ENCODE measurements around the gene GRPEL1. TPM values are rescaled to one million over a fixed set of nuclear protein-coding genes. Genes with fewer than 3 reads are reported as not detected.

GRPEL1 gene
- total RNA-seq, 4 donors from 2014 or later: 17.0 to 34.2 (median 27.5) TPM

DNA sequence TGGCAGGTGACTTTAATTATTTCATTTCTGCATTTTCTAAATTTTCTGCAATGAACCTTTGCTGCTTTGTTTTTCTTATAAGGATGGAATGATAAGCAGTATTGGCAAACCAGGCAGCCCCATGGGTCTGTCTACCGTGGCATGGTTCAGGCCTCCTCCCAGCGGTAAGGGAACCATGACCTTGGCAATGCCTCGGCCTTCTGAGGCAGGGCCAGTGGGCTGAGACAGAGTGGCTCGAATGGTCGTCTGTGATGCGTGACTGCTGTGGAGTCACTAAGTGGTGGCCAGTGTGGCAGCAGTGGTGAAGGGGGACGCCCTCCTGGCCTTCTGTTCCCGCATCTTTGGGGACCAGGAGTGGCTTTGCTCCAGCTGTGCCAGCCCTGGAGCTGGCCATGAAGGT lies 43.6 kb upstream of the GRPEL1 start:
- H3K4me1 ChIP-seq: no peaks in the 10 kb centered on the region
- DNase-seq (ENCODE audit: extremely low spot score): no peak
- TF ChIP-seq POLR2A (IDR thresholded peaks at IDR 0.05; ENCODE audit: low read depth) (no peak), POLR2AphosphoS5 (IDR thresholded peaks at IDR 0.05) (no peak), EP300 (IDR thresholded peaks at IDR 0.05) (no peak)
- TF ChIP-seq, protein P1, sequence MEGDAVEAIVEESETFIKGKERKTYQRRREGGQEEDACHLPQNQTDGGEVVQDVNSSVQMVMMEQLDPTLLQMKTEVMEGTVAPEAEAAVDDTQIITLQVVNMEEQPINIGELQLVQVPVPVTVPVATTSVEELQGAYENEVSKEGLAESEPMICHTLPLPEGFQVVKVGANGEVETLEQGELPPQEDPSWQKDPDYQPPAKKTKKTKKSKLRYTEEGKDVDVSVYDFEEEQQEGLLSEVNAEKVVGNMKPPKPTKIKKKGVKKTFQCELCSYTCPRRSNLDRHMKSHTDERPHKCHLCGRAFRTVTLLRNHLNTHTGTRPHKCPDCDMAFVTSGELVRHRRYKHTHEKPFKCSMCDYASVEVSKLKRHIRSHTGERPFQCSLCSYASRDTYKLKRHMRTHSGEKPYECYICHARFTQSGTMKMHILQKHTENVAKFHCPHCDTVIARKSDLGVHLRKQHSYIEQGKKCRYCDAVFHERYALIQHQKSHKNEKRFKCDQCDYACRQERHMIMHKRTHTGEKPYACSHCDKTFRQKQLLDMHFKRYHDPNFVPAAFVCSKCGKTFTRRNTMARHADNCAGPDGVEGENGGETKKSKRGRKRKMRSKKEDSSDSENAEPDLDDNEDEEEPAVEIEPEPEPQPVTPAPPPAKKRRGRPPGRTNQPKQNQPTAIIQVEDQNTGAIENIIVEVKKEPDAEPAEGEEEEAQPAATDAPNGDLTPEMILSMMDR (IDR thresholded peaks at IDR 0.05): no peak
- H3K4me3 ChIP-seq: no peak overlapping the region
- WGBS: 98% methylated on average over 8 of the region's 8 CpGs
- no peaks in the 10 kb centered on the region for H3K36me3 ChIP-seq
- no peak overlapping the region for H3K27ac ChIP-seq (replicated peaks in 1 of 4)
- H3K27me3 ChIP-seq: no peaks in the 10 kb centered on the region
- intact Hi-C loops (cut with DNase I): no loop called here
- no peaks in the 10 kb centered on the region for H3K9me3 ChIP-seq

DNA sequence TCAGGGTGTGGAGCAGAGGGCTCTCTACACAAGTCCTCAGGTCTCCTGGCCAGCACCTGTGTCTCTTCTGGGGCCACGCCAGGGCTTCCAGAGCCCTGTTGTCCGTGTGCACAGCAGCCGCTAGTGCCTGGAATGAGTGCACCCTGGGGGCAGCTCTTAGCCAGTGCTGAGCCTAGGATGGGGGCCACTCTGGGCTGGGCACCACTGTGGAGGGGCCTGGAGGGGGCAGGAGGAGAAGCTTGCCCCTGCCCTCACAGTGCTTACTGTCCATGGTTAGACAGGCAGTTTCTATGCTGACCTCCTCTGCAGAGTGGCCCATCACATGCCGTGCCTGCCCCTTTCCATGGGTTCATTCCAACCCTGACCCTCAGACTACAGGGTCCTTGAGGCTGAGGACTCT lies 42.7 kb upstream of the GRPEL1 start:
- Histone ChIP-seq H3K4me3 (no peak overlapping the region), H3K27ac (replicated peaks in 1 of 4) (no peak overlapping the region), H3K27me3 (no peaks in the 10 kb centered on the region), H3K9me3 (no peaks in the 10 kb centered on the region), H3K36me3 (no peaks in the 10 kb centered on the region), H3K4me1 (no peaks in the 10 kb centered on the region)
- DNase-seq (ENCODE audit: extremely low spot score): no peak
- 50% methylated on average over 2 of the region's 4 CpGs for WGBS
- TF ChIP-seq EP300 (IDR thresholded peaks at IDR 0.05): no peak
- TF ChIP-seq, protein P1 (IDR thresholded peaks at IDR 0.05): no peak
- TF ChIP-seq POLR2A (IDR thresholded peaks at IDR 0.05; ENCODE audit: low read depth): no peak
- TF ChIP-seq POLR2AphosphoS5 (IDR thresholded peaks at IDR 0.05): no peak
- intact Hi-C loops (cut with DNase I): no loop called here

DNA sequence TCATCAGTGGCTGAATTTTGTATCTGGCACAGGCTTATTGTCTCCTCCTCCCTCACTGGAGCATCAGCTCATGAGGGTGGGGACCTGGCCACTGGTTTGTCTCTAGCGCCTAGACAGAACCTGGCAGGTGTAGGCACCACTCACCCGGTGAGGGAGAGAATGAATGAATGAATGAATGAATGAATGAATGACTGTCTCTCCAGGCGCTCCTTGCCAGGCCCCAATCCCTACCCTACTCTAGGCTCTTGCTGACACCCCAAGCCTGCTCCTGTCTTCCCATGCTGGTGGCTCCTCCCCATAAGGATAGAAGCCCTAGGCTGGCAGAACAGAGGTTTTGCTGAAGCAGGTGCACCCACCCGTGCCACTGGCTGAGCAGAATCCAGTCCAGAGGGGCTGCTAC lies 41.3 kb upstream of the GRPEL1 start:
- no peaks in the 10 kb centered on the region for H3K27me3 ChIP-seq
- intact Hi-C loops (cut with DNase I): no loop called here
- H3K4me3 ChIP-seq: no peak overlapping the region
- DNase-seq (ENCODE audit: extremely low spot score): no peak
- peaks cover 0 to 2% (median 1%) of the 10 kb centered on the region in 4 donors for H3K4me1 ChIP-seq
- H3K36me3 ChIP-seq: no peaks in the 10 kb centered on the region
- 94% methylated on average over 3 of the region's 4 CpGs for WGBS
- no peak for TF ChIP-seq POLR2A (IDR thresholded peaks at IDR 0.05; ENCODE audit: low read depth)
- no peak for TF ChIP-seq POLR2AphosphoS5 (IDR thresholded peaks at IDR 0.05)
- TF ChIP-seq EP300 (IDR thresholded peaks at IDR 0.05): no peak
- TF ChIP-seq, protein P1 (IDR thresholded peaks at IDR 0.05): no peak
- H3K27ac ChIP-seq (replicated peaks in 1 of 4): no peak overlapping the region
- H3K9me3 ChIP-seq: no peaks in the 10 kb centered on the region

DNA sequence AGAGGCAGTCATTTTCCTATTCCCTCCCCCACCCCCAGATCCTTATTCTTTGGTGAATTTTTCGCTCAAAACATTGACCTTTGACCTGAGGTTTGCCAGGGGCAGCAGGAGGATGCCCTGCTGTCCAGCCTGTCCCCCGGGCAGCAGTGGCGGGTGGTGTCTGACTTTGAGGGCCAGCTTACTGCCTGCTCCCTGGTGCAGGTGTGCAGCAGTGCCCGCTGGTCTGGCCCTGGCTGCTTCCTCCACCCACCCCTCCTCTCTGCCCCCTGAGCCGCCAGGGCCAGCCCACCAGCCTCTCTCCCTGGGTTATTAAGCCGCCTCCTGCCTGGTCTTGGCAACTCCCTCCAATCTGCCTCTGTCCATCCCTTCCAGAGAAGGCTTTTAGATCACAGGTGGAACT lies 40.8 kb upstream of the GRPEL1 start:
- Histone ChIP-seq H3K36me3 (no peaks in the 10 kb centered on the region), H3K4me3 (no peak overlapping the region), H3K27me3 (no peaks in the 10 kb centered on the region), H3K9me3 (no peaks in the 10 kb centered on the region), H3K4me1 (peaks cover 5 to 7% (median 6%) of the 10 kb centered on the region in 4 donors), H3K27ac (replicated peaks in 1 of 4) (no peak overlapping the region)
- intact Hi-C loops (cut with DNase I): no loop called here
- DNase-seq (ENCODE audit: extremely low spot score): no peak
- TF ChIP-seq, protein P1 (IDR thresholded peaks at IDR 0.05): no peak
- no peak for TF ChIP-seq POLR2AphosphoS5 (IDR thresholded peaks at IDR 0.05)
- no peak for TF ChIP-seq EP300 (IDR thresholded peaks at IDR 0.05)
- no peak for TF ChIP-seq POLR2A (IDR thresholded peaks at IDR 0.05; ENCODE audit: low read depth)
- 88% methylated on average over 6 of the region's 6 CpGs for WGBS

DNA sequence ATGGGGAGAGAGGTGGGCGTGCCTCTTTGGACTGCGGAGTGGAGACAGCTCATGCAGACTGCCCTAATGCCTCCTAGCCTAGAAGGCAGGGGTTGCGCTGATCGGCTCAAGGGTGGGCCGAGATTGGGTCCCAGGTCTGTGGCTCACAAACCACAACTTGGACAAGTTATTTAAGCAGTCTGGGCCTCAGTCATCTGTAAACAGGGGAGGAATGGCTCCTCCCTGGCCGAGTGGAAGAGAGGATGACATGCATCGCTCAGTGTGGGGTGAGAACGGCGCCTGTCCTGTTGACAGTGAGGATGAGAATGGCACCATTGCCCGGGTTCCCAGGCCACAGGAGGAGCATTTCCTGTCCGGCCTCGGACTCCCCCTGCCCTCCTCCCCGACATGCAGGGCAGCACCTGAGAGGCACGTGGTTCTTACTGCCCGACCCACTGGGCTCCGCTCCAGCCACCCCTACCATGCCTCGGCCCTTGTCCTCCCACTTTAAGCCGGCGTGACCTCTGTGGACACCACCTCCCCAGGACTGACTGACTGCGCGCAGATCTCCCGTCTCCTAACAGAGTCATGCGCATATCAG lies 40.3 kb upstream of the GRPEL1 start:
- intact Hi-C loops (cut with DNase I): no loop called here

More for the DNA sequence above, 40.3 kb upstream of the GRPEL1 start:
- DNase-seq (ENCODE audit: extremely low spot score): no peak
- 88% methylated on average over 20 of the region's 23 CpGs for WGBS
- no peaks in the 10 kb centered on the region for H3K27me3 ChIP-seq
- no peaks in the 10 kb centered on the region for H3K36me3 ChIP-seq
- no peak for TF ChIP-seq POLR2A (IDR thresholded peaks at IDR 0.05; ENCODE audit: low read depth)
- TF ChIP-seq, protein P1 (IDR thresholded peaks at IDR 0.05): no peak
- TF ChIP-seq POLR2AphosphoS5 (IDR thresholded peaks at IDR 0.05): no peak
- TF ChIP-seq EP300 (IDR thresholded peaks at IDR 0.05): no peak
- H3K27ac ChIP-seq (replicated peaks in 1 of 4): no peak overlapping the region
- no peaks in the 10 kb centered on the region for H3K9me3 ChIP-seq
- H3K4me1 ChIP-seq: peaks cover 8 to 13% (median 11%) of the 10 kb centered on the region in 4 donors
- H3K4me3 ChIP-seq: no peak overlapping the region
